ENCODE data around the gene PMAIP1. TPM values are rescaled to one million over a fixed set of nuclear protein-coding genes. Genes with fewer than 3 reads are reported as not detected.

PMAIP1 gene
- total and polyA plus RNA-seq, 9 of the 15 experiments (the other 6 are each of a cell fraction or from before 2014, with no cell fraction given), result 8.0 to 22.9 (median 14.9) TPM

GRCh38 chr18:59927246-59927825 is 27.5 kb downstream of the PMAIP1 start (continued):
- TF ChIP-seq SMARCE1 (IDR thresholded peaks at IDR 0.05), result peak; percentile 47; the same call in 1 of the 2 replicates
- TF ChIP-seq NFE2L1 (tag; IDR thresholded peaks at IDR 0.05; ENCODE audit: borderline replicate concordance, low read depth), result no peak
- no peak for TF ChIP-seq ZNF830 (CRISPR knock-in tag; IDR thresholded peaks at IDR 0.05)
- no peak for TF ChIP-seq ZNF212 (CRISPR knock-in tag; IDR thresholded peaks at IDR 0.05)
- no peak for TF ChIP-seq FOSL1 (tag; conservative IDR thresholded peaks at IDR 0.05)
- peak; percentile 56; the same call in 1 of the 2 replicates for TF ChIP-seq TFAP4 (CRISPR knock-in tag; IDR thresholded peaks at IDR 0.05; ENCODE audit: borderline replicate concordance)
- TF ChIP-seq SOX6 (IDR thresholded peaks at IDR 0.05), result peak; percentile 88
- no peak for TF ChIP-seq PPARD (CRISPR knock-in tag; IDR thresholded peaks at IDR 0.05)
- no peak for TF ChIP-seq YBX1 (IDR thresholded peaks at IDR 0.05)
- no peak for TF ChIP-seq RB1 (IDR thresholded peaks at IDR 0.05; ENCODE audit: low read depth)
- no peak for TF ChIP-seq DIDO1 (tag; IDR thresholded peaks at IDR 0.05; ENCODE audit: low read depth)
- no peak for TF ChIP-seq TFAM (CRISPR knock-in tag; conservative IDR thresholded peaks at IDR 0.05)
- no peak for TF ChIP-seq ZC3H11A (IDR thresholded peaks at IDR 0.05; ENCODE audit: low read depth, low read length)
- TF ChIP-seq ZBTB49 (CRISPR knock-in tag; IDR thresholded peaks at IDR 0.05; ENCODE audit: borderline replicate concordance), result no peak
- TF ChIP-seq ETS2 (tag; IDR thresholded peaks at IDR 0.05; ENCODE audit: borderline replicate concordance, poor library complexity, severe bottlenecking), result no peak
- no peak for TF ChIP-seq COPS2 (conservative IDR thresholded peaks at IDR 0.05)
- 0 out of 4 replicates have a peak, but pooled peaks of 1 of the 2 experiments have one; percentile 43 for TF ChIP-seq TRIM24 (IDR thresholded peaks at IDR 0.05)
- no peak for TF ChIP-seq EGR1 (conservative IDR thresholded peaks at IDR 0.05)
- no peak for TF ChIP-seq THRA (IDR thresholded peaks at IDR 0.05)
- TF ChIP-seq TRIM28 (IDR thresholded peaks at IDR 0.05), result no peak
- TF ChIP-seq TOE1 (IDR thresholded peaks at IDR 0.05; ENCODE audit: borderline replicate concordance), result peak; percentile 84
- no peak for TF ChIP-seq TOE1 (CRISPR knock-in tag; IDR thresholded peaks at IDR 0.05; ENCODE audit: borderline replicate concordance, low read depth)
